GM18873 (cell line): ENCODE data around the gene OMP.
"Not testable (repeated sequence)": the region's sequence is repeated elsewhere in the genome, so short reads cannot be mapped to it uniquely, and the experiment has no call there.

ENCODE experiments used
- ATAC-seq: cut with Tn5 transposase; IDR thresholded peaks from one replicate; pipeline ENCODE4 v1.9.1; 2021; ENCODE audit warnings: mild to moderate bottlenecking, moderate library complexity, moderate number of reproducible peaks; ENCODE audit not compliant: unreplicated experiment, low FRiP score

Gene OMP

DNA sequence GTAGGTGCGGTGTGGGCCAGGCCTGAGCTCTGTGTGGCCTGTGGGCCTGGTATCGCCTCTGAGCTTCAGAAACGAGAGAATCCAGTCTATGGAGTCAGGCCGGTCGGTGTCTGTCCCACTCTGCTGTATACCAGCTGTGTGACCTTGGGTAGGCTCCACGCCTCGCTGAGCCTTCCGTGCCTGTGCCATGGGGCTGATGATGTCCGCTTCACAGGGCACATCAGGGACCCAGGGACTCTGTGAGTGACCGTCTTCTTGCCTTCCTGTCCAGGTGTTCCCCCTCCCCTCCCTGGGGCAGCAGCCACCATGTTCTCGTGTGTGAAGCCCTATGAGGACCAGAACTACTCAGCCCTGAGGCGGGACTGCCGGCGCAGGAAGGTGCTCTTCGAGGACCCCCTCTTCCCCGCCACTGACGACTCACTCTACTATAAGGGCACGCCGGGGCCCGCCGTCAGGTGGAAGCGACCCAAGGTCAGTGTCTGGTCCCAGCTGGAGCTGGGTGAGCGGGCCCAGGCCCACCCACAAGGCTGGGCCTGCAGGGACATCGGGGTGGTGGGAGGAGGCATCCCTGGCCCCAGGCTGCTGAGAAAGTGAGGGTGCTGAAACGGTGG is 18.0 kb upstream of the OMP start:
- ATAC-seq, result no peak

DNA sequence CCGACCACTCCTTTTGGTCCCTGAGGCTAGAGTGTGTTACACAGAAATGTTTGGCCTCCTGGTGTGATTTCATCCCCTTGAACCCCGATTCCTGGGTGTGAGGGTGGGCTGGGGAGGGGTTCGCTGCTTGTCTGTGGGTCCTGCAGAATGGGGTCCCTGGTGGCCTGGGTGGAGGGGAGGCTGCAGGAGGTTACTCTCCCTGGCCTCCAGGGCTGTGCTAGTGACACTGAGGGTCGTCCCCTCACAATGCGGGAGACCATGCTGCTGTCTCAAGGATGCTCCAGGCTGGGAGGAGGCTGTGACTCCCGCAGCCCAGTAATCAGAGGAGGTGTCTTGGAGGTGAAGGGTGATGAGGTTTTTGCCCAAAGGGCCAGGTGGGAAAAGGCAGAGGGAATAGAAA is 17.0 kb upstream of the OMP start:
- no peak for ATAC-seq

DNA sequence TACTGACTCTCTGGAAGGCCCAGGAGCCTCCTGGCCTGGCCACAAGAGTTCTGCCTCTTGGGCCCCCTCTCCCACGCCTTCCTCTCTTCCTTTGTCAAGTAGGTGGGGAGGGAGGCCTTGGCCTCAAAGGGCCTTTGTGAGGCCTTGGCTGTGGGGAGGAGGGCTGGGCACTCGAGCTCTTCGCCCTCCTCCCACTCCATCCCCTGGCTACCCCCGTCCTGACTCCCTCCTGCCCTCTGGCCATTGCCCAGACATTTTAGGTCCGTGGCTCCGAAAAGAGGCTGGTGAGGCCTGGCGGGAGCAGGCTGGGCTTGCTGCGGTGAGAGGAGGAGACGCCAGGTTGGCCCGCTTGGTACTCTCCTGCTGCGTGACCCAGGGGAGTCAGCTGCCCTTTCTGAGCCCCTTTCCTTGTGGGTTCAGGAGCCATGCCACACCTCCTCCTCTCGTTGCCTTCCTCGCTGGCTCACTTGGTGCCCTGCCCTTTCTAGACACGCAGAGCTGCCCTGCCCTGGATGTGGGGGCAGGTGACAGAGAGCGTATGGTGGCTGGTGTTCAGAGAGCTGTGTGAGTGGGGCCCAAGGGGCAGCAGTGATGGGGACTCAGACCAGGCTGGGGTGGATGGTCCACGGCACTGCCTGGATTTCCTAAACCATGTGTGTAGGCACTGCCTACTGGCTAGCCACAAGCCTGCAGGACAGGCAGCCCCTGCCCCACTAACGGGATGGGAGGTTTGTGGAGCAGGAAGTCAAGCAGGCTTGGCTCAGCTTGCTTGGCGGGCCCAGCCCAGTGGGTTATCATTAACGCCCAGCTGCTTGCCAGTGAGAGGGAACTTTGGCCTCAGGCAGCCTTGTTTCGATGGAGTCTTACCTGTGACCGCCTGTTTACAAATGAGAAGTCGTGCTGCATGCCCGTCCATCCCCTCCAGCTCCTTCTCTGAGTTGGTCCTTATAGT is 15.8 kb upstream of the OMP start:
- no peak for ATAC-seq

DNA sequence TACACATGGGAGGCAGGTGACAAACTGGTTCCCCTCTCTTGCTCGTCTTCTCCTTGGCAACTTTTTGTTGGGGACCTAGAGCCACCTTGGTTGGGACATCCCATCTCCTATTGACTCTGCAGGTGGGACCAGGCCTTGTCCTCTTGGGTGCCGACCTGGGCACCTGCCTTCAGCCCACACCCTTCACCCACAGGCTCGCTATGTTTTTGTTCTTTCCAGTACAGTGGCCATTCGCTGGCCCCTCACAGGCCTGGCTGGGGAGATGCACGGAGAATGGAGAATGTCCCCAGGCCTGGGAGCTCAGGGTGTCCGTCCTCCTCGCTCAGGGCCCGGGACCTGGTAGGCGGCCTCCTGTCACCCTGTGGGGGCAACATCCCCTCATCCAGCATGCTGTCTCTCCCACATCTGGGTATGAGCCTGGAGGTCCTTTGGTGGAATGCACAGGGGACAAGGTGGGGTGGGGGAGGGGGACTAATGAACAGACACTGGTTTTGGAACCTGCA is 14.9 kb upstream of the OMP start:
- no peak for ATAC-seq

DNA sequence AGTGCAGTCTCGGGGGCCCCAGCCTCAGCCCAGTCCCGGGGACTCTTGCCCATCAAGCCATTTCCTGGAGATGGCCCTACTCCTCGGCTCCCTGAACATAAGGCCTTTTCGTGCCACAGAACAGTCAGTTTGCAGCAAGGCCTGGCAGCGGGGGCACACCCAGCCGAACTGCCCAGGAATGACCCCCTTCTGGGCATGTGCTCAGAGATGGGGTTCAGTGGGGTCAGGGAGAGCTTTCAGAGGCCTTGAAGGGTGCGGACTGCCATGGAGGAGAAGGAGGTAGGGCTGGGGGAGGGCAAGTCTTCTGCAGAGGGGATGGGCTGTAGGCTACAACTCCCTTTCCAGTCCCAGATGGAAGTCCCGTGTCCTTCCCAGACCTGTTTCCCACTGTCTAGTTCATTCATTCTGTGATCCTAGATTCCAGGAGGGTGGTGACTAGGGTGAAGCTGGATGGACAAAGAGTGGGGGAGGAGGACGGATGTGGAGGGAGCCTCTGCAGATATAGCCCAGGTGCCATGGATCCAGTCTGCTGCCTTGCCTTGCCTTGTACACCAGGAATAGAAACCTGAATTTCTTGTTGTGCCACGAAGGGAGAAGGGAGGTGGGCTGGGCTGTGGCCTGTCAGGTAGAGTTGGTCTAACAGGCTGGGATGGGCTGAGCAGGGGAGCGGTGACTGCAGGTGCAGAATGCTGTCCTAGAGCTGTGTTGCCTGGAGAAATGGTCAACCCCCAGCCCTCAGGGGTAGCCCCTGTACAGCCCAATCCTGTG is 14.2 kb upstream of the OMP start:
- ATAC-seq, result no peak

DNA sequence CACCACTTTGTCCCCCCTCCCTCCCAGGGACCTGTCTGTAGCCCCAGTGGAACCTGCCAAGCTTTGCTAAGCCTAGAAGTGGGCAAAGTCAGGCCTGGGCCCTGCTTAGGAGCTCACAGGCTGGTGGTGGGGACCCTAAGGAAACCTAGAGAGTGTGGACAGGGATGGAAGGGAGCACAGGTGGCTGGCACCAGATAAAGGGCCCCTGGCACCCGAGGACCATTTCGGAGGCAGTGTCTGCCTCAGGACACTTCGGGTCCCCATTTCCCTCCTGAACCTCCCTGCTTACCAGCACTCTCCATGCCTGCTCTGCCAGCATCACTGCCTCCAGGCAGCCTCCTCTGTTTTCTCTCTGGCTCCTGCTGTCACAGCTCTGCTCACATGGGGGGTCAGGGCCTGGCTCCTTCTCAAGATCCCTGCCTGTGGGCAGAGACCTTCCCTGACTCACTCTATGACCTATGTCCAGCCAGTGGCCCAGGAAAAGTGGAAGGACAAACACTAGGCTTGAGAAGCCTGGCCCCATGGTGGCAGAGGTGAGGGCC is 13.6 kb upstream of the OMP start:
- ATAC-seq, result no peak

DNA sequence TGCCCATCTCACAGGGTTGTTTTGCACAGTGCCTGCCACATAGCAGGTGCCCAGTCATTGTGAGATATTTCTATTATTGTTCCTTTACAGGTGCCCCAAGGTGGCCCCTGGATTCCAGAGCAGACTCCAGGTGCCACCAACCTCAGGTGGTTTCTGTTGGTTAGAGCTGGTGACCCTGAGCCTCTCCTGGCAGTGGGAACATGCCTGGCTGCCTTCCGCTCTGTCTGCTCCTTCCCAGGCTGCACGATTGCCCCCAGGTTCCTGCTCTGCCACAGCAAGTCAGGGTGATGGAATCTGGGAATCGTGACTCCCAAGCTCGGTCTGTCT is 12.6 kb upstream of the OMP start:
- no peak for ATAC-seq

DNA sequence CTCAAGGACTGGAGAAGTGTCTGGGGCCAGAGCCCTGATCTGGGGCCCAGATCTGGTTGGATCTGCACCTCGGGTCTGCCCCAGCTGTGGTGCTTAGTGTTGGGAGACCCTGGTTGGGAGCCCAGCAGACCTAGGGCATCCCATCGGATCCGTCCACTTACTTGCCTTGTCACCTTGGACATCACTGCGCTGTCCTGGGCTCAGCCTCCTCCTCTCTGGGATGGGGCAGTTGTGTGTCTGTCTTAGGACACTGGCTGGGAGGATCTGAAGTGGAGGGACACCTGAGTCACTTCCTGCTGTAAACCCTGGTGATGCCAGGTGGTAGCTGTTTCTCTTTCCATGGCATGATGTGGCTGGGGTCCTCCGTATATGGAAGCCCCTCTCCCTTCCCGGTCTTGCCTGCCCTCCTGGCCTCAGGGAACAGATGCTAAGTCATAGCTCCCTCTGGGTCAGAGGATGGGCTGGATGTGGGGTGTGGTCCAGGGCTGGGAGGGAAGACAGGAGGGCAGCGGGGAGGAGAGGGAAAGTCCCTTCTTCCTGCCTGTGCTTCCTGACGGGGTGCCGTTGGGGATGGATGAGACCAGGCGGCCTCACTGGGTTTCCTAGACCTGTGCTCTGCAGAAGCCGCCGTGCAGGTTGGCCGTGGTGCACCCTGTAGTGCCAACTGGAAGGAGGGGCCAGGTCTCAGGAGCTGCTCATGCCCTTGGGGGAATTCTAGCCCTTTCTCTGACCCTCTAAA is 12.1 kb upstream of the OMP start:
- no peak for ATAC-seq

DNA sequence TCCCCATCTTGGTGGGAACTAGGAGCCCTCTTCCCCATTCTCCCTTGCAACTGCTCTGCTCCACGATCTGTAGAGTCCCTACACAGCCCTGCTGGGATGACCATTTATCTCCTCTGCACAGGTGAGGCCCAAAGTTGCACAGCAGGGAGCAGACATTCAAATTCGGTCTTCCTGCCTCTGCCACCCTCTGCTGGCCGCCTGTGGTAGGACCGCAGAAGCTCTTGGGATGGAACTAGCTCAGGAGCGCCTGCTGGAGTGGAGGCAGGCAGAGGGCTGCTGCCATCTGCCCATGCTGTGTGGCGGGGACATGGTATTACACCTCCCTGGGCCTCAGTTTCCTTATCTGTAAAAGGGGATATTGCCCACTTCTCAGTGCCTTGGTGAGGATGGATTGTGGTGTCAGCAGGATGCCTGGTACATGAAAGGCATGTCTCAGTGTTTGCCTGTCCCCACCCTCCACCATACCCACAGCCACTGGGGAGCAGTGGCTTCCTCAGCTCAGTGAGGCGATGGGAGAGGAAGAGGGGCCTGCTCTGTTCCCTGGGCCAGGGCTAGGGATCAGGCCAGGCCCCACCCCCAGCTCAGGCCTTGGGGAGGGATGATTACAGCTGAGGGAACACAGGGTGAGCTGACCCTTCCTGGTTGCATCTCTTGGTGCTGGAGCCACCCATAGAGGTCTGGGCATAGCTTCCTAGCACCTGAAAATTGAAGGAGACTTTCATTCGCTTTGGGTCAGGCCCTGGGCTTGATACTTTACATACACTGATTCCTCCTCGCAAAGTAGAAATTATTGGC is 11.3 kb upstream of the OMP start:
- no peak for ATAC-seq

DNA sequence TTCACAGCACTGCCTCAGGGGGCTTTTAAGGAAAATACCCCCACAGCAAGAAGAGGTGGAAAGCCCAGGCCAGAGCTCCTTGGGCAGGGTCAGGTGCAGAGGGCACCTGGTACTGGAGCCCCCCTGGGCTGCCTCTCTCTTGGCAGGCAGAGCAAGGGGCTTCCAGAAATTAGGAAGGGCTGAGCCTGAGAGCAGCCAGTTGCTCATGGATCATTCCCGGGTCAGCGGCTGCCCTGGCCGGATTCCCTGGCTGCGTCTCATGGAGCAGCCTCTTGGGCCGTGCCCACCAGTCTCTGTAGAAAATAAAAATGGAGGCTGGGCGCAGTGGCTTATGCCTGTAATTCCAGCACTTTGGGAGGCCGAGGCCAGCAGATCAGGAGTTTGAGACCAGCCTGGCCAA is 10.3 kb upstream of the OMP start:
- ATAC-seq, result no peak

DNA sequence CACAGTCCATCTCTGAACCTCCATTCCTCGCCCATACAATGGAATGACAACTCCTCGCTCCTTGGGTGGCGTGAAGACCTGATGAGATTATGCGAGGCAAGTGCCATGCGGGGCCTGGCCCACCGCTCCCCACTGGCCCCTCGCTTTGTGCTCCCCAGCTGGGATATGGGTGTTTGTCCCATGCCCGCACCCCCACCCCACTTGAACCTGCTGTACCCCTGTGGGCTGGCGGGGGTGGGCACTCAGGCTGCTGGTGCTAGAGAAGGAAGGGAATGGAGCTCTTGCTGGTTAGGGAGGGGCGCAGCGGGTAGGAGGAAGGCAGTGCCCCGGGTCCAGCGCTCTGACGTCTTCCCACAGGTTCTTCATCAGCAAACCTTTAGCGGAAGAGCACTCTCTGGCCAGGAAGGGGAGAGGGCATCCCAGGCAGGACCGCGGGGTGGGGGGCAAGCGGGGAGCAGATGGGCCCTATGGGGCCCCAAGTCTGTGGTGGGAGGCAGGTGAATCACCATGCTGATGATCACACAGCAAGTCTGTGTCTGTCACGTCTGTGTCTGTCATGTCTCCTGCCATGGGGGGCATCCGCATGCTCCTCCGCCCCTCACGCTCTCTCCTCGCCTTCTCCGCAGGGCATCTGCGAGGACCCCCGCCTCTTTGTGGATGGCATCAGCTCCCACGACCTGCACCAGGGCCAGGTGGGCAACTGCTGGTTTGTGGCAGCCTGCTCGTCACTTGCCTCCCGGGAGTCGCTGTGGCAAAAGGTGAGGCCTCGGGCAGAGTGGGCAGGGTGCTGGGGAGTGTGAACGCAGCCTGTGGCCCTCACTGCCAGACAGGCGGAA is 9.4 kb upstream of the OMP start:
- ATAC-seq, result no peak

DNA sequence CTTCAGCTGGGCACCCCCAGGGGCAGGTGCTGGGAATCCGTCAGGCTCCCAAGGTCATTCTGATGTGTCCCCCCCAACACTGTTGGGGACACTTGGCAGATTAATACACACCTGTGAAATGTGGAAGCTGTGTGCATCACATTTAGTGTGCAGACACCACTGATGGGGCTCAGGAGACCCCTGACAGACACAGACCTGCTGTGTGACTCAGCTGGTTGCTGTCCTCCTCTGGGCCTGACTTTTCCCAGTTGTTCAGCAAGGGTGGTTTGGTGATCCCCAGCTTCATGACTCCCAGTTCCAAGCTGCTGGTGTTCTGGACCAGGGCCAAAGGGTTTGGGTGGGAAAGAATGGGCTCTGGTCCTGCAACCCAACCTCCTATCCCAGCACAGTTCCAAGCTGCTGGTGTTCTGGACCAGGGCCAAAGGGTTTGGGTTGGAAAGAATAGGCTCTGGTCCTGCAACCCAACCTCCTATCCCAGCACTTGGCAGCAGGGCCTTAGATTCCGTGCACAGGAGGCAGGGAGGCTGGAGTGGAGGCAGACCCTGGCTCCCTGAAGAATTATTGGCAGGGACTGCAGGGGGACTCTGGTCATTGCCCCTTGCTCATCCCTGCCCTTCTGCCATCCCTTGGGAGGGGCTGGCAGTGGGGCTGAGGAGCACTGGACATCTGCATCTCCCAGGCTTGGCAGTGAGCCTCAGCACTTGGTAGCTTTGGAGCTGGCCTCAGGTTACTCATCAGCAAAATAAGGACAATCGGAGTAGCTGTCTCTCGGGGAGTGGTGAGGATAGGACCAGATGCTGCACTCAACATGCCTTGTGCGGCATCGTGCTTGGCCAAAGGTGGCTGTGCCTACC is 8.4 kb upstream of the OMP start:
- no peak for ATAC-seq

DNA sequence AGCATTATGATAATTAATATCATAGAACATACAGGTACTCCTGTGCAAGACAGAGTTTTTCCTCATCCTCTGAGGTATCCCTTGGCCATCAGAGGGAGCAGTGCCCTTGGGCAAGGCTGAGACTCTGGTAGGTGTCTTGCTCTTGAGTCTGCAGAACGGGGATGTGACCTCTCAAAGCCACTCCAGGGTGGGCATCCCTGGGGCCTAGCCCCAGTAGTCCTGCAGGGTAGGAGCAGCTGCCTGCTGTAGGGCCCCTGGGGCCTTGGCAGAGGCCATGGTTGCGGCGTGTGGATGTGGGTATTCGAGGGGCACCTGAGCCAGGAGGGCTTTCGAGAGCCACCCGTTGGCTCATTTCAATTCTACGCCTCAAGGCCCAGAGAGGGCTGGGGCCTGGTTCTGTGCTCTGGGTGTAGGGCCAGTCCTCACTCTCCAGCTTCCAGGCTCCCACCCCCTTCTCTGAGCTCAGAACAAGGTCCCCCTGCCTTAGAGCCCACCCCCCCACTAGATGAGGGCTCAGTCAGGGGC is 7.7 kb upstream of the OMP start:
- no peak for ATAC-seq

DNA sequence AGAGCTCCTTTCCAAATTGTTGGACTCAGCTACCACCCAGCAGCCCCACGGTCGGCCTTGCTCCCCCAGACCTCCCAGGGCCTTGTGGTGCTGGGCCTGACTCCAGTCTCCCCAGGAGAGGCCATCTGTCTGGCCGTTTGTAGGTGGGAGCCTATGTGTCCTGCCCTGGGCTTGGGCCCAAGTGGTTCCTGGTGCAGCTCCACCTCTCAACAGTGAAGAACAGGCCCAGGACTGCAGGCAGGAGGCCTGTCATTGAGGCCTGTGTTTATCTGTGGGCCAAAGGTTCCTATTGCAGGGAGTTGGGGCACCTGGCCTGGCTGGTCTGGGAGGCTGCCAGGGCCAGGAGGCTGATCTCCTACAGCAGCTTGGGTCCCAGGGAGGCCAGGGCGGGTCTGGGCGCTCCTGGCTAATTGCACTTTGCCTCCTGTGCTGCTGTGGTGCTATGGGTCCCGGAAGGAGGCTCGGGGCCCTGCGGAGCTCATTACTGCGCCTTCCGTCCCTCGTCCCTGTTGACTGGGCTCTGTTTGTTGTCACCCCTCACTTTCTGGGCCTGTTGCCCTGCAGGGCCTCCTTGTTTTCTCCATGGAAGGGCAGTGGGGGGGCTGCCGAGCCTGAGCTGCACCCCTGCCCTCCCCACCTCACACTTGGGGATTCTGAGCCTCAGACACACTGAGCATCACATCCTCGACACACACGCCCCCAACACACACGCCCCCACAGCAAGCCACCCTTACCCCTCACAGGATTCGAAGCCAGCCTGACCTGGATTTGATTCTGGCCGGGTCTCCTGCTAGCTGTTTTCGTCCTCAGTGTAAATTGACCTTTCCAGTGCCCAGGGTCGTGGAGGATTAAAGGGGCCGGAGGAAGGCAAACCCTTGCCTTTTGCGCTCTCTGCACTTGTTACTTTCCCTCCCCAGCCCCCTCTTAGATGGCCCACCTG is 6.8 kb upstream of the OMP start:
- no peak for ATAC-seq

DNA sequence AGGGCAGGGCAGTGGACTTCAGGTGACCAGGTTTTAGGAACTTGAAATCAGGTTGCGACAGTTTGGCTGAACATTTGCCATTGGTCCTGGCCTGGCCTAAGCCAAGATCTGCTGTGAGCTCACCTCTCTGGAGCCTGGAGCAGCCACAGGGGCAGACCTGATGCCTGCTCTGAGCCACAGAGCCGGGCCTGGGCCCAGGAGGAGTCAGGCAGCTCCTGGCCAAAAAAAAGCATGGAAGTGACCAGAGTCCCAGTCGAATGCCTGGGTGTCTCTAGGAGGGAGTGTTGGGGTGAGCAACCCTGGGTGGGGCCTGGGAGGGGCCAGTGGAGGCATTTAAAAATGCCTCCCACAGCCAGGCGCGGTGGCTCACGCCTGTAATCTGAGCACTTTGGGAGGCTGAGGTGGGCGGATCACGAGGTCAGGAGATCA is 6.0 kb upstream of the OMP start:
- ATAC-seq, result no peak

DNA sequence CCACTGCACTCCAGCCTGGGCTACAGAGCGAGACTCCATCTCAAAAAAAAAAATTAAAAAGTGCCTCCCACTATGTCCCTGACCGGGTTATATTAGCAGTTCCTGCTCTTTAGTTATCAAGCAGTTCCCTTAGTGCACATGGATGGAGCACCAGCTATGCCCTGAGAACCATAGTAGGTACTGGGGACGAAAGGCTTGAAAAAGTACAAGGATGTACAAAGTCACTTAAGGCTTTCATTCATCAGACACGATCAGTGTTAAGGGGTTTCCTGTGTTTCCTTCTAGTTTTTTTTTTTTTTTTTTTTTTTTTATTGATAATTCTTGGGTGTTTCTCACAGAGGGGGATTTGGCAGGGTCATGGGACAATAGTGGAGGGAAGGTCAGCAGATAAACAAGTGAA is 5.5 kb upstream of the OMP start:
- not testable (repeated sequence) for ATAC-seq
